Keratinocyte (primary cell): ENCODE measurements around the gene PLCH2. TPM values are rescaled to one million over a fixed set of nuclear protein-coding genes. Genes with fewer than 3 reads are reported as not detected.
A peak's percentile ranks its signal among the peaks of the same experiment; 100 is the strongest.

ENCODE experiments used
- DNase-seq: peaks from one replicate; pipeline ENCODE4 v3.0.0-alpha.2; 2011; ENCODE audit warnings: low read depth, missing footprints, low spot score
- FAIRE-seq: peaks from 2 replicates; lab custom pipeline; 2011; peaks lifted over from hg19 to GRCh38; lab: Jason Lieb, UNC
- H2AFZ ChIP-seq: 2 replicates; pipeline ENCODE4 v1.6.0; 2012; ENCODE audit warnings: low read length, control low read depth, inconsistent platforms; ENCODE audit not compliant: control insufficient read depth
- H3K27ac ChIP-seq: 2 replicates; pipeline ENCODE4 v1.5.1; 2011; ENCODE audit warnings: low read length; ENCODE audit not compliant: control insufficient read depth, insufficient read depth
- H3K27me3 ChIP-seq: 3 replicates; pipeline ENCODE4 v1.6.0; 2011; ENCODE audit warnings: low read length; ENCODE audit not compliant: control insufficient read depth, insufficient read depth; ENCODE audit errors: extremely low read depth
- H3K36me3 ChIP-seq, 2 experiments: 2 replicates in 1 of 2; 3 replicates in 1 of 2; pipeline ENCODE4 v1.5.1; 2011; ENCODE audit warnings: low read length in 2 of 2, mild to moderate bottlenecking in 1 of 2; ENCODE audit not compliant: control insufficient read depth in 2 of 2, insufficient read depth in 2 of 2; ENCODE audit errors: extremely low read depth in 1 of 2
- H3K4me1 ChIP-seq: 3 replicates; pipeline ENCODE4 v1.5.1; 2011; ENCODE audit warnings: low read length; ENCODE audit not compliant: control insufficient read depth, insufficient read depth; ENCODE audit errors: extremely low read depth
- H3K4me2 ChIP-seq: 3 replicates; pipeline ENCODE4 v1.6.0; 2011; ENCODE audit warnings: low read depth, low read length; ENCODE audit not compliant: control insufficient read depth, insufficient read depth; ENCODE audit errors: extremely low read depth
- H3K4me3 ChIP-seq, 3 experiments: fragments of 200-600 bp in 1 of 3; sonication (generic) in 1 of 3; 2 replicates in 2 of 3; 3 replicates in 1 of 3; pipeline ENCODE4 v1.5.1; 2011 to 2016; ENCODE audit warnings: low read length in 3 of 3, mild to moderate bottlenecking in 3 of 3, control low read depth in 2 of 3, inconsistent platforms in 1 of 3, low read depth in 1 of 3, mixed read lengths in 1 of 3, mixed run types in 1 of 3, moderate library complexity in 1 of 3; ENCODE audit not compliant: control insufficient read depth in 2 of 3, insufficient read depth in 2 of 3; ENCODE audit errors: extremely low read depth in 1 of 3
- H3K79me2 ChIP-seq: 2 replicates; pipeline ENCODE4 v1.6.0; 2012; ENCODE audit warnings: low read length; ENCODE audit not compliant: control insufficient read depth, insufficient read depth
- H3K9ac ChIP-seq: 3 replicates; pipeline ENCODE4 v1.6.0; 2011; ENCODE audit warnings: low read length; ENCODE audit not compliant: control insufficient read depth, insufficient read depth; ENCODE audit errors: extremely low read depth
- H3K9me1 ChIP-seq: 3 replicates; pipeline ENCODE4 v1.6.0; 2011; ENCODE audit warnings: low read length; ENCODE audit not compliant: control insufficient read depth, insufficient read depth; ENCODE audit errors: extremely low read depth
- H3K9me3 ChIP-seq: 2 replicates; pipeline ENCODE4 v1.5.1; 2012; ENCODE audit warnings: low read depth, low read length; ENCODE audit not compliant: control insufficient read depth
- H4K20me1 ChIP-seq: 3 replicates; pipeline ENCODE4 v1.6.0; 2011; ENCODE audit warnings: low read length; ENCODE audit not compliant: control insufficient read depth, insufficient read depth; ENCODE audit errors: extremely low read depth
- EZH2 ChIP-seq: IDR thresholded peaks from one replicate; pipeline ENCODE4 v1.6.1; 2012; ENCODE audit warnings: inconsistent platforms, mild to moderate bottlenecking, low read length, moderate library complexity
- dilution Hi-C: fragments of 300-500 bp; cut with MboI; formaldehyde crosslinking; loops from one replicate; pipeline ENCODE4 v1.7.0; 2020; ENCODE audit warnings: low sequenced_read_pairs; ENCODE audit not compliant: extremely low pct_ligation_motif_present
- polyA plus RNA-seq, 5 experiments: library from polyadenylated mRNA; depleted of rRNA in 3 of 5; stranded (reverse) in 3 of 5; stranded (forward) in 1 of 5; unstranded in 1 of 5; fragments of >200 nt; gene quantifications; 1 replicate in 1 of 5; 2 replicates in 3 of 5; 3 replicates in 1 of 5; pipeline versions ENCODE4 v1.2.1 to v1.2.3, GENCODE V29; 2011 to 2012; ENCODE audit warnings: missing spikeins in 2 of 5, low read depth in 1 of 5, low replicate concordance in 1 of 5
- TF ChIP-seq, protein P1 (sequence below), 3 experiments: IDR thresholded peaks in 1 of 3; conservative IDR thresholded peaks in 1 of 3; optimal IDR thresholded peaks in 1 of 3; 2 replicates in 2 of 3; 3 replicates in 1 of 3; pipeline versions ENCODE3 to v1.5.1; 2011; ENCODE audit warnings: low read length in 3 of 3, mild to moderate bottlenecking in 3 of 3, moderate library complexity in 2 of 3, control low read depth in 1 of 3, inconsistent platforms in 1 of 3; ENCODE audit not compliant: insufficient read depth in 2 of 3; ENCODE audit errors: extremely low read depth in 1 of 3

PLCH2 gene
- polyA plus RNA-seq, 1 donor (not counting 4 experiments of a cell fraction or from before 2014, with no cell fraction given): 57.4 TPM

DNA sequence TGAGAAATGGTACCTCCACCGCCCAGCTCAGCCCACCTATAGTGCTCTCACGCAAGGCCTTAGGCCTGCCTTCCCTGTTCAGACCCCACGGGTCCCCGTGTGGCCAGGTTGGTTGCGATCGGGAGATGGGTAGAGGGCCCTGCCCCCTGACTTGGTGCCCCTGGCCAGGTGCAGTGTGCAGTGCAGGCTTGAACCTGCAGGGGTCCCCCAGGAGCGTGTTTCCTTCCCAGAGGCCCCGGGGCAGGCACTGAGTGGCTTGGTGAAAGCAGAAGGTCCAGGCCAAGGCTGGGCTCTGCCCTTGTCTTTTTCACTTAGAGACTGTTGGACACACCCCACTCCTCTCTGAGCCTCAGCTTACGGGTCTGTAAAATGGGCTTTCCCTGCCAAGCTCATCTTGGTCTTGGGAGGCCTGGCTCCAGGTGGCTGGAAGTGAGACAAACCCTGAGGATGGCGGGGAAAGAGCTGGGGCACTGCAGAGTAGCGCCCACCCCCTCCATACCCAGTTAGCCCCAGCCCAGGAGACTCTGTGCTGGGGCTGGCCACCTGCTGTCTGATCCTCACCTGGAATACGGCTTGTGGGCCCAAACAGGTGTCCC lies 63.3 kb downstream of the PLCH2 start:
- peaks cover 36% of the 10 kb centered on the region for H3K4me1 ChIP-seq
- H3K4me3 ChIP-seq: no peak overlapping the region
- dilution Hi-C loops: no loop called here
- no peak overlapping the region for H3K27ac ChIP-seq
- H3K9me3 ChIP-seq: no peaks in the 10 kb centered on the region
- H3K36me3 ChIP-seq: no peaks in the 10 kb centered on the region
- H4K20me1 ChIP-seq: no peaks in the 10 kb centered on the region
- H3K27me3 ChIP-seq: no peaks in the 10 kb centered on the region
- H2AFZ ChIP-seq: no peak overlapping the region
- DNase-seq: no peak
- no peaks in the 10 kb centered on the region for H3K79me2 ChIP-seq
- H3K9me1 ChIP-seq: no peaks in the 10 kb centered on the region
- FAIRE-seq: no peak
- no peak overlapping the region for H3K9ac ChIP-seq
- TF ChIP-seq, protein P1, sequence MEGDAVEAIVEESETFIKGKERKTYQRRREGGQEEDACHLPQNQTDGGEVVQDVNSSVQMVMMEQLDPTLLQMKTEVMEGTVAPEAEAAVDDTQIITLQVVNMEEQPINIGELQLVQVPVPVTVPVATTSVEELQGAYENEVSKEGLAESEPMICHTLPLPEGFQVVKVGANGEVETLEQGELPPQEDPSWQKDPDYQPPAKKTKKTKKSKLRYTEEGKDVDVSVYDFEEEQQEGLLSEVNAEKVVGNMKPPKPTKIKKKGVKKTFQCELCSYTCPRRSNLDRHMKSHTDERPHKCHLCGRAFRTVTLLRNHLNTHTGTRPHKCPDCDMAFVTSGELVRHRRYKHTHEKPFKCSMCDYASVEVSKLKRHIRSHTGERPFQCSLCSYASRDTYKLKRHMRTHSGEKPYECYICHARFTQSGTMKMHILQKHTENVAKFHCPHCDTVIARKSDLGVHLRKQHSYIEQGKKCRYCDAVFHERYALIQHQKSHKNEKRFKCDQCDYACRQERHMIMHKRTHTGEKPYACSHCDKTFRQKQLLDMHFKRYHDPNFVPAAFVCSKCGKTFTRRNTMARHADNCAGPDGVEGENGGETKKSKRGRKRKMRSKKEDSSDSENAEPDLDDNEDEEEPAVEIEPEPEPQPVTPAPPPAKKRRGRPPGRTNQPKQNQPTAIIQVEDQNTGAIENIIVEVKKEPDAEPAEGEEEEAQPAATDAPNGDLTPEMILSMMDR (optimal IDR thresholded peaks at IDR 0.05 in 1 of 3, IDR thresholded peaks at IDR 0.05 in 1 of 3, conservative IDR thresholded peaks at IDR 0.05 in 1 of 3; ENCODE audit: extremely low read depth in 1 of 3, insufficient read depth in 2 of 3, low read length in 3 of 3): peak in 2 of 3 experiments; percentile 35 to 55
- no peak for TF ChIP-seq EZH2
- H3K4me2 ChIP-seq: no peak overlapping the region

DNA sequence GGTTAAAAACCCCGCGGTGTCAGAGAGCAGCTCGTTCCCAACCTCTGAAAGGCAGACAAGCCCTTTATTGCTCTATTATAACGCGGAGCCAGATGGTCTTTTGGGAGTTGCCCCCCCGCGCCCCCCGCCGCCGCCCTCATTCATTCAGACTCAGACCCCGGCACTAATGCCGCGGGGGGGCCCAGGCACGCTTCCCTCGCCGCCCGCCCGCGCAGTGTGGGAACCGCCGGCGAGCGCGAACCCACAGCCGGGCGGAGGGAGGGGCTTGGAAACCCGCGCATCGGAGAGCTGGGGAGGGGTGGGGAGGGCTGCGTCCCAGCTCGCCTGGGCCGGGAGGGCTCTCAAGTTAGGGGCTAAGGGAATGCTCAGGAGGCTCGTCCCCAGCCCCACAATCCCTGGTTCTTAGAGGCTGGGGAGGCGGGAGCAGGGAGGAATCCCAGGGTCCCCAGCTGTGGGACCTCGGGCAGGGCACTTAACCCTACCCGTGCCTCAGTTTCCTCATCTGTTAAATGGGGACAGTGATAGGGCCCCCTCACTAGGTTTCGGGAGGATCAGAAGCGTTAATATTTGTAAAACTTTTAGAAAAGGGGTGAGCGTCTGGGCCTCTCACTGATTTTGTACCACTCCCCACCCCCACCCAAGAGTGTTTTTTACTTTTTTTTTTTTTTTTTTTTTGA lies 64.9 kb downstream of the PLCH2 start:
- Histone ChIP-seq H3K9ac (no peak overlapping the region), H3K9me3 (no peaks in the 10 kb centered on the region), H3K36me3 (no peaks in the 10 kb centered on the region), H3K9me1 (no peaks in the 10 kb centered on the region), H4K20me1 (no peaks in the 10 kb centered on the region), H3K4me1 (peaks cover 24% of the 10 kb centered on the region), H3K79me2 (no peaks in the 10 kb centered on the region), H2AFZ (no peak overlapping the region), H3K27me3 (no peaks in the 10 kb centered on the region), H3K4me3 (no peak overlapping the region), H3K27ac (no peak overlapping the region), H3K4me2 (no peak overlapping the region)
- dilution Hi-C loops: no loop called here
- TF ChIP-seq EZH2: no peak
- TF ChIP-seq, protein P1 (optimal IDR thresholded peaks at IDR 0.05 in 1 of 3, IDR thresholded peaks at IDR 0.05 in 1 of 3, conservative IDR thresholded peaks at IDR 0.05 in 1 of 3; ENCODE audit: extremely low read depth in 1 of 3, insufficient read depth in 2 of 3, low read length in 3 of 3): no peak
- no peak for DNase-seq
- no peak for FAIRE-seq
